Uterus (tissue), 4 donors: ENCODE data around the gene CORIN. TPM values are rescaled to one million over a fixed set of nuclear protein-coding genes. Genes with fewer than 3 reads are reported as not detected.
A peak's percentile ranks its signal among the peaks of the same experiment; 100 is the strongest.

ENCODE experiments used
- DNase-seq, 2 donors: peaks; one replicate each; pipeline ENCODE4 v3.0.0-alpha.2; 2019 to 2020
- H3K27ac ChIP-seq, 2 donors: fragments of 200-600 bp; sonication (generic); 1 replicate in 1 of 2; 2 replicates in 1 of 2; pipeline ENCODE4 v1.5.1; 2016 to 2018
- H3K27me3 ChIP-seq, 2 donors: fragments of 200-600 bp; sonication (generic); one replicate each; pipeline ENCODE4 v1.5.1; 2018 to 2019; ENCODE audit warnings: control low read depth in 1 of 2
- H3K36me3 ChIP-seq, 2 donors: fragments of 200-600 bp; sonication (generic); one replicate each; pipeline ENCODE4 v1.5.1; 2019; ENCODE audit warnings: control low read depth in 1 of 2
- H3K4me1 ChIP-seq, 2 donors: fragments of 200-600 bp; sonication (generic); one replicate each; pipeline ENCODE4 v1.5.1; 2018 to 2019; ENCODE audit warnings: control low read depth in 1 of 2
- H3K4me3 ChIP-seq, 2 donors: fragments of 200-600 bp; sonication (generic); 1 replicate in 1 of 2; 2 replicates in 1 of 2; pipeline ENCODE4 v1.5.1; 2018 to 2019; ENCODE audit warnings: mild to moderate bottlenecking in 1 of 2
- H3K9me3 ChIP-seq, 2 donors: fragments of 200-600 bp; sonication (generic); one replicate each; pipeline ENCODE4 v1.5.1; 2019; ENCODE audit warnings: control low read depth in 1 of 2
- CTCF ChIP-seq, 4 experiments: fragments of 200-600 bp in 2 of 4; fragments of 450-650 bp in 2 of 4; sonication (generic) in 2 of 4; IDR thresholded peaks; one replicate each; pipeline ENCODE4 v1.5.1; 2016 to 2019; ENCODE audit warnings: antibody characterized with exemption in 4 of 4, mild to moderate bottlenecking in 2 of 4, moderate library complexity in 1 of 4
- POLR2A ChIP-seq, 2 donors: fragments of 450-650 bp; IDR thresholded peaks; one replicate each; pipeline ENCODE4 v1.6.1; 2016; ENCODE audit warnings: antibody characterized with exemption in 2 of 2, mild to moderate bottlenecking in 1 of 2, moderate library complexity in 1 of 2
- intact Hi-C: fragments of 100-400 bp; cut with DNase I; formaldehyde crosslinking; loops from one replicate; pipeline ENCODE4 v1.15.1; 2023; ENCODE audit warnings: low total_unique reads
- total RNA-seq, 4 donors: library from RNA; depleted of rRNA in 3 of 4; stranded (reverse); fragments of >200 nt in 3 of 4; gene quantifications; one replicate each; pipeline versions ENCODE4 v1.1.0 to v1.2.4, GENCODE V29; 2014 to 2023
- donor health status: DM: yes; HTN: yes; CAD: no.

The CORIN gene
- total RNA-seq, 4 donors from 2014 or later = 4.8 to 8.5 (median 6.4) TPM

DNA sequence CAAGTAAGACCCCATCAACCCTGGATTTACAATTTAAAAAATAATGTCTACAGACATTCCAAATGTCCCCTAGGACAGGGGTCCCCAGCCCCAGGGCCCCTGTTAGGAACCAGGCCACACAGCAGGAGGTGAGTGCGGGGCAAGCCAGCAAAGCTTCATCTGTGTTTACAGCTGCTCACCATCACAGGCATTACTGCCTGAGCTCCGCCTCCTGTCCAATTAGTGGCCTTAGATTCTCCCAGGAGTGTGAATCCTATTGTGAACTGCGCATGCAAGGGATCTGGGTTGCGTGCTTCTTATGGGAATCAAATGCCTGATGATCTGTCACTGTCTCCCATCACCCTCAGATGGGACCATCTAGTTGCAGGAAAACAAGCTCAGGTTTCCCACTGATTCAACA, 206.7 kb downstream of the CORIN start:
- peak in 1 of 2 donors; percentile 20 for DNase-seq
- H3K36me3 ChIP-seq = no peaks in the 10 kb centered on the region
- TF ChIP-seq POLR2A (IDR thresholded peaks at IDR 0.05) = no peak
- no peak for TF ChIP-seq CTCF (IDR thresholded peaks at IDR 0.05)
- H3K4me1 ChIP-seq = no peaks in the 10 kb centered on the region
- no peaks in the 10 kb centered on the region for H3K9me3 ChIP-seq
- H3K4me3 ChIP-seq = no peak overlapping the region
- peak overlapping the region; percentile 33 to 57 for H3K27ac ChIP-seq
- H3K27me3 ChIP-seq = no peaks in the 10 kb centered on the region
- intact Hi-C loops = no loop called here

- Histone ChIP-seq H3K36me3 (no peaks in the 10 kb centered on the region), H3K9me3 (no peaks in the 10 kb centered on the region), H3K4me1 (no peaks in the 10 kb centered on the region), H3K27me3 (no peaks in the 10 kb centered on the region), H3K4me3 (no peak overlapping the region), H3K27ac (no peak overlapping the region)
- intact Hi-C loops = no loop called here
- TF ChIP-seq POLR2A (IDR thresholded peaks at IDR 0.05) = no peak
- no peak for TF ChIP-seq CTCF (IDR thresholded peaks at IDR 0.05)
- no peak for DNase-seq
Observed at GRCh38 chr4:47624031-47624441, 213.8 kb downstream of the CORIN start.

GRCh38 chr4:47621181-47621580, 216.7 kb downstream of the CORIN start:
- Histone ChIP-seq H3K4me1 (no peaks in the 10 kb centered on the region), H3K9me3 (no peaks in the 10 kb centered on the region), H3K27me3 (no peaks in the 10 kb centered on the region), H3K27ac (no peak overlapping the region), H3K4me3 (no peak overlapping the region), H3K36me3 (no peaks in the 10 kb centered on the region)
- no peak for DNase-seq
- intact Hi-C loops = no loop called here
- TF ChIP-seq CTCF (IDR thresholded peaks at IDR 0.05) = no peak
- no peak for TF ChIP-seq POLR2A (IDR thresholded peaks at IDR 0.05)

DNA sequence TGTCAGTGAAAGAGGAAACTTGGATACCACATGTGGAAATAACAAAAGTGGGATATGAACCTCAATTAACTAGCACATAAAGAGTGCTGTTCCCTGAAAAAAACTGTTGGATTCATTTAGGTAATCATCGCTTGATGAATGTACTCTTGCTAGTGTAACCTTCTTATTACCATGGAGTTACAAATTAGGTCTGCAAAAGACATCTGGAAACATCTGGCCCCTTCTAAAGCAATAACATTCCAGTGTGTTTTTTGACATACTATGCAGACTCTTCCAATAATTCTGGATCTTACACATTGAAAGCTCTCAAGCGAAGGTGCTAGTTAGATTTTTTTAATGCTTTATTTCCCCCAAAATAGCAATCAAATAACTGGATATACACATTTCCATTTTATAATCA, 218.2 kb downstream of the CORIN start:
- Histone ChIP-seq H3K27ac (peak overlapping the region in 1 of 2 donors; percentile 28), H3K9me3 (no peaks in the 10 kb centered on the region), H3K36me3 (no peaks in the 10 kb centered on the region), H3K27me3 (no peaks in the 10 kb centered on the region), H3K4me1 (no peaks in the 10 kb centered on the region), H3K4me3 (no peak overlapping the region)
- DNase-seq = no peak
- TF ChIP-seq POLR2A (IDR thresholded peaks at IDR 0.05) = no peak
- TF ChIP-seq CTCF (IDR thresholded peaks at IDR 0.05) = no peak
- intact Hi-C loops = no loop called here

DNA sequence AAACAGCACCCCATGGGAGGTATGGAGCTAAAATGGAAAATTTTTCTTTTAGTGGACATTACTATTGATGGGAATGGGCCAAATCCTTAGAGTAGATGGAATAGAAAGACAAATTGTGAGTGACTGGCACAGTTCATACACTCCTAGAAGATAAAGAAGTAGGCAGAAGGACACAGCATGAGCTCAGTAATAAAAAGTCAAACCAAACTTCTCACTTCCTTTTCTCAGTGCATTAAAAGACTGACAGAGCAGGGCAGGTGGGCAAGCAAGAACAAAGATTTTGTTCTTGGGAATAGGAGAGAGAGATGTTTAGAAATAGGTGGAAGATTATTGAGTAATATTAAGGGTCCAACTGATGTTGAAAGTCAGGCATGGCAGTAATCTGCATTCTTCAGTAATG, 220.3 kb downstream of the CORIN start:
- intact Hi-C loops = no loop called here
- Histone ChIP-seq H3K9me3 (no peaks in the 10 kb centered on the region), H3K4me1 (no peaks in the 10 kb centered on the region), H3K27me3 (no peaks in the 10 kb centered on the region), H3K36me3 (no peaks in the 10 kb centered on the region), H3K27ac (no peak overlapping the region), H3K4me3 (no peak overlapping the region)
- DNase-seq = no peak
- TF ChIP-seq CTCF (IDR thresholded peaks at IDR 0.05) (no peak), POLR2A (IDR thresholded peaks at IDR 0.05) (no peak)
